Body of pancreas (tissue), 4 donors: Measurements from ENCODE around the gene SLC9A5.

Experiments used
- POLR2A ChIP-seq, 3 donors: fragments of 450-650 bp; IDR thresholded peaks; one replicate each; pipeline ENCODE4 v1.6.1; 2016; ENCODE audit warnings: antibody characterized with exemption in 3 of 3, mild to moderate bottlenecking in 2 of 3
- TF ChIP-seq, protein P1 (sequence below), 7 experiments: fragments of 450-650 bp in 4 of 7; fragments of 200-600 bp in 3 of 7; sonication (generic) in 3 of 7; IDR thresholded peaks; one replicate each; pipeline ENCODE4 v1.5.1; 2016 to 2019; ENCODE audit warnings: antibody characterized with exemption in 7 of 7

- TF ChIP-seq, protein P1, sequence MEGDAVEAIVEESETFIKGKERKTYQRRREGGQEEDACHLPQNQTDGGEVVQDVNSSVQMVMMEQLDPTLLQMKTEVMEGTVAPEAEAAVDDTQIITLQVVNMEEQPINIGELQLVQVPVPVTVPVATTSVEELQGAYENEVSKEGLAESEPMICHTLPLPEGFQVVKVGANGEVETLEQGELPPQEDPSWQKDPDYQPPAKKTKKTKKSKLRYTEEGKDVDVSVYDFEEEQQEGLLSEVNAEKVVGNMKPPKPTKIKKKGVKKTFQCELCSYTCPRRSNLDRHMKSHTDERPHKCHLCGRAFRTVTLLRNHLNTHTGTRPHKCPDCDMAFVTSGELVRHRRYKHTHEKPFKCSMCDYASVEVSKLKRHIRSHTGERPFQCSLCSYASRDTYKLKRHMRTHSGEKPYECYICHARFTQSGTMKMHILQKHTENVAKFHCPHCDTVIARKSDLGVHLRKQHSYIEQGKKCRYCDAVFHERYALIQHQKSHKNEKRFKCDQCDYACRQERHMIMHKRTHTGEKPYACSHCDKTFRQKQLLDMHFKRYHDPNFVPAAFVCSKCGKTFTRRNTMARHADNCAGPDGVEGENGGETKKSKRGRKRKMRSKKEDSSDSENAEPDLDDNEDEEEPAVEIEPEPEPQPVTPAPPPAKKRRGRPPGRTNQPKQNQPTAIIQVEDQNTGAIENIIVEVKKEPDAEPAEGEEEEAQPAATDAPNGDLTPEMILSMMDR (IDR thresholded peaks at IDR 0.05) = peak in 4 of 7 experiments; percentile 3 to 16 (median 8)
- no peak for TF ChIP-seq POLR2A (IDR thresholded peaks at IDR 0.05)
Measured at GRCh38 chr16:67199808-67200198, 49.0 kb upstream of the SLC9A5 start.
